ENCODE data around the gene IPO5. TPM values are rescaled to one million over a fixed set of nuclear protein-coding genes. Genes with fewer than 3 reads are reported as not detected.
"Not testable (repeated sequence)": the region's sequence is repeated elsewhere in the genome, so short reads cannot be mapped to it uniquely, and the experiment has no call there.

Gene IPO5
- total RNA-seq, 3 donors from 2014 or later: 97.6 to 157 (median 137) TPM

DNA sequence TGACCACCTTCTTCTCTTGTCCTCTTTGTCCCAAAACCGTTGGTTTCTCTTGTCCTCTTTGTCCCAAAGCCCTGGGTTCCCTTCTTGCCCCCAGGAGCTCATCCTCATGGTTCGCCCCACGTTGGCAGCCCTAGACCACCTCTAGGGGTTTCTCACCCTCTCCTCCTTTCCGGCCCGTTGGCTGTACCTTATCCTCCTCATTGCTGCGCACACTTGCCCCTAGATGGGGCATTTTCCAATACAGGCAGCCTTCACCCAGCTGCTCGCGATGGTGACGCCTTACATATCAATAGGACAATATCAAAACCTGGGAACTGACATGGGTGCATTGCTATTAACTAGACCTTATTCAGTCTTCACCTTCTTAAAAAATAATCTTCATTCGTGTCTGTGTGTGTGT is 86.5 kb downstream of the IPO5 start:
- TF ChIP-seq CTCF (IDR thresholded peaks at IDR 0.05) (no peak), POLR2AphosphoS5 (IDR thresholded peaks at IDR 0.05) (no peak), POLR2A (IDR thresholded peaks at IDR 0.05) (no peak)
- H3K27ac ChIP-seq: no peak overlapping the region
- H3K9me3 ChIP-seq: no peaks in the 10 kb centered on the region
- H3K27me3 ChIP-seq: no peaks in the 10 kb centered on the region
- H3K4me3 ChIP-seq: no peak overlapping the region
- H3K36me3 ChIP-seq: no peaks in the 10 kb centered on the region
- no peaks in the 10 kb centered on the region for H3K4me1 ChIP-seq
- intact Hi-C loops (cut with DNase I; ENCODE audit: low total_unique reads): no loop called here
- no peak for DNase-seq (ENCODE audit: low spot score in 2 of 2)

DNA sequence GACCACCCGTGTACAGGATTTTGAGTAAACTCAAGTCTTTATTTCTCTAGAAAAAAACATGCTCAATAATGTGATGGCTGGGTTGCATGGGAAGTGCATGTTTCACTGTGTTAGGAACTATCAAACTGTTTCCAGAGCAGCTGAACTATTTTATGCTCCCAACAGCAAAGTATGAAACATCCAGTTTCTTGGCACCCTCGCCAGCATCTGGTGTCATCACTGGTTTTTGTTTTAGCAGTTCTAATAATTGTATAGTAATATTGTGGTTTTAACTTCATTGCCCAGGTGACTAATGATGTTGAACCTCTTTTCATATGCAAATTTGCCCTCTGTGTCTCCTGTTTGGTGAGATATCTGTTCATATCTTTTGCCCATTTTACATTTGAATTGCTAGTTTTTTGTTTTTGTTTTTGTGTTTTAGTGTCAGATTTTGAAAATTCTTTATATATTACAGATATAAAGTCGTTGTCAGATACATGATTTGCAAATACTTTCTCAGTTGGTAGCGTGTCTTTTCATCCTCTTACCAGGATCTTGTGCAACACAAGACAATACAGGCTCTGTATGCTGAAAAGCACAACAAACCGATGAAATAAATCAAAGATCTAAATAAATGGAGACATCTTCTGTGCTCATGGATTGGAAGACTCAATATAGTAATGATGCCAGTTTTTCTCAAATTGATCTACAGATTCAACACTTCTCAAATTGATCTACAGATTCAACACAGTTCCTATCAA is 87.8 kb downstream of the IPO5 start:
- no peak for DNase-seq (ENCODE audit: low spot score in 2 of 2)
- no peak for TF ChIP-seq POLR2AphosphoS5 (IDR thresholded peaks at IDR 0.05)
- TF ChIP-seq POLR2A (IDR thresholded peaks at IDR 0.05): no peak
- TF ChIP-seq CTCF (IDR thresholded peaks at IDR 0.05): no peak
- no peak overlapping the region for H3K27ac ChIP-seq
- no peaks in the 10 kb centered on the region for H3K36me3 ChIP-seq
- intact Hi-C loops (cut with DNase I; ENCODE audit: low total_unique reads): no loop called here
- H3K27me3 ChIP-seq: no peaks in the 10 kb centered on the region
- H3K9me3 ChIP-seq: no peaks in the 10 kb centered on the region
- H3K4me3 ChIP-seq: no peak overlapping the region
- H3K4me1 ChIP-seq: no peaks in the 10 kb centered on the region

DNA sequence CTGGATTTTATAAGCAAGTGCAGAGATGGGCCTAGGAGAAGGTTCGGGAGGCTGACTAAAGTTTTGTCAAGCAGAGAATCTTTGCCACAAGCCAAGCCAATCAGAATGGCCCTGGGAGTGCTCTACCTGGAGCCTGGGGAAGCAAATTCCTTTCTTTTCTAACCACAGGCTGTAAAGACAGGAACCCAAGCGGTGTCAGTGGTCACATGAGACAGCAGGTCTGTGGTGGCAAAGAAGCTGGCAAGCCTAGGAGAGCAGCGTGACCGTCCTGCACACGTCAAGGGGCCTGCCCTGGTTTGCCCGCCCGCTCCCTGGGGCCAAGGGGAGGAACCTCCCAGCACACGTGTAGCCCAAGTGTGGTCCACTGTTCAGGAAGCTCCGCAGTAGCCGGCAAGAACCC is 90.8 kb downstream of the IPO5 start:
- intact Hi-C loops (cut with DNase I; ENCODE audit: low total_unique reads): no loop called here
- DNase-seq (ENCODE audit: low spot score in 2 of 2): no peak
- TF ChIP-seq CTCF (IDR thresholded peaks at IDR 0.05): no peak
- no peak for TF ChIP-seq POLR2AphosphoS5 (IDR thresholded peaks at IDR 0.05)
- no peak for TF ChIP-seq POLR2A (IDR thresholded peaks at IDR 0.05)

GRCh38 chr13:98047785-98048184 is 94.3 kb downstream of the IPO5 start:
- H3K4me3 ChIP-seq; H3K27ac ChIP-seq; H3K27me3 ChIP-seq; H3K9me3 ChIP-seq; DNase-seq (ENCODE audit: low spot score in 2 of 2); intact Hi-C loops (cut with DNase I; ENCODE audit: low total_unique reads); H3K36me3 ChIP-seq; H3K4me1 ChIP-seq: not testable (repeated sequence)

More for the DNA sequence above, 90.8 kb downstream of the IPO5 start:
- H3K36me3 ChIP-seq: no peaks in the 10 kb centered on the region
- no peaks in the 10 kb centered on the region for H3K9me3 ChIP-seq
- no peak overlapping the region for H3K27ac ChIP-seq
- no peak overlapping the region for H3K4me3 ChIP-seq
- H3K27me3 ChIP-seq: no peaks in the 10 kb centered on the region
- no peaks in the 10 kb centered on the region for H3K4me1 ChIP-seq

DNA sequence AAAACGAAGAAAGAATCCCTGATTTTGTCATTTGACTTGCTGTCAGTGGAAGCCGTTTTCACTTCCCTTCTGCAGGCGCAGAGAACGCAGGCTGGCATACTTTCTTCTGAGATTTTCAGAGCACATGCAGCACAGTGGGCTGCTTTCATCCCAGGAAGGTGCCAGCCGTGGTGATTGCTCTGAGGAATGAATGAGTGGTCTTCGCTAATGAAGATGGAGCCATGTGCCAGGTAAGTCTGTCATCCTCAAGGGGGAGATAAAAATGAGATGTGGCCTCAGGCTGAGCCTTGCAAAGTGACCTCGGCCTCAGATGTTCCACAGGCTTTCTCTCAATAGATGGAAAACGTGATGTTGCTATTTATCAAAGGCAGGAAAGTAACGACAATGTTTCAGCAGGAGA is 94.8 kb downstream of the IPO5 start:
- Histone ChIP-seq H3K4me3 (no peak overlapping the region), H3K9me3 (no peaks in the 10 kb centered on the region), H3K27ac (no peak overlapping the region), H3K27me3 (no peaks in the 10 kb centered on the region), H3K36me3 (no peaks in the 10 kb centered on the region), H3K4me1 (no peaks in the 10 kb centered on the region)
- intact Hi-C loops (cut with DNase I; ENCODE audit: low total_unique reads): no loop called here
- TF ChIP-seq POLR2A (IDR thresholded peaks at IDR 0.05) (no peak), CTCF (IDR thresholded peaks at IDR 0.05) (no peak), POLR2AphosphoS5 (IDR thresholded peaks at IDR 0.05) (no peak)
- no peak for DNase-seq (ENCODE audit: low spot score in 2 of 2)

Data from breast epithelium (tissue), 4 donors.